Lung (tissue), 12 donors: Measurements from ENCODE around the gene OLIG3. TPM values are rescaled to one million over a fixed set of nuclear protein-coding genes. Genes with fewer than 3 reads are reported as not detected.

ENCODE experiments used
- ATAC-seq: fragments of 200-7000 bp; cut with Tn5 transposase; one replicate; pipeline ENCODE4 v1.9.1; 2020; ENCODE audit warnings: moderate number of reproducible peaks; ENCODE audit not compliant: insufficient read depth, low FRiP score
- DNase-seq, 3 donors: peaks; one replicate each; pipeline ENCODE4 v3.0.0-alpha.2; 2013 to 2017
- H3K27ac ChIP-seq, 2 donors: one replicate each; pipeline ENCODE4 v1.5.1; 2013; ENCODE audit warnings: mild to moderate bottlenecking in 2 of 2, moderate library complexity in 2 of 2, control low read depth in 1 of 2, inconsistent platforms in 1 of 2, low read depth in 1 of 2, low read length in 1 of 2
- H3K27me3 ChIP-seq, 3 donors: one replicate each; pipeline ENCODE4 v1.5.1; 2013; ENCODE audit warnings: low read length in 2 of 3; ENCODE audit not compliant: control insufficient read depth in 3 of 3, insufficient read depth in 3 of 3
- H3K36me3 ChIP-seq, 4 donors: one replicate each; pipeline ENCODE4 v1.5.1; 2013; ENCODE audit warnings: low read length in 4 of 4, mild to moderate bottlenecking in 1 of 4, moderate library complexity in 1 of 4; ENCODE audit not compliant: control insufficient read depth in 4 of 4, insufficient read depth in 4 of 4
- H3K4me1 ChIP-seq, 5 donors: one replicate each; pipeline ENCODE4 v1.5.1; 2013; ENCODE audit warnings: low read length in 5 of 5, mild to moderate bottlenecking in 2 of 5, moderate library complexity in 1 of 5; ENCODE audit not compliant: control insufficient read depth in 5 of 5, insufficient read depth in 5 of 5
- H3K4me3 ChIP-seq: one replicate; pipeline ENCODE4 v1.5.1; 2013; ENCODE audit warnings: mild to moderate bottlenecking, control low read depth, moderate library complexity
- H3K9ac ChIP-seq, 2 donors: one replicate each; pipeline ENCODE4 v1.5.1; 2013; ENCODE audit warnings: low read length in 2 of 2, control low read depth in 1 of 2; ENCODE audit not compliant: insufficient read depth in 1 of 2
- H3K9me3 ChIP-seq, 4 donors: one replicate each; pipeline ENCODE4 v1.5.1; 2013; ENCODE audit warnings: low read length in 3 of 4, mild to moderate bottlenecking in 1 of 4, moderate library complexity in 1 of 4; ENCODE audit not compliant: control insufficient read depth in 4 of 4, insufficient read depth in 3 of 4
- WGBS, 2 donors: extraction: QIAGEN DNeasy Blood & Tissue Kit; methylation state at CpG; one replicate each; pipeline ENCODE4 v1.1.7; 2013; 5-methylcytosine and 5-hydroxymethylcytosine counted together
- polyA plus RNA-seq, 2 donors: library from polyadenylated mRNA; stranded (reverse); fragments of 200-250 nt; gene quantifications; one replicate each; pipeline ENCODE4 v1.2.1, GENCODE V29; 2013
- total RNA-seq, 2 donors: library from RNA; depleted of rRNA in 1 of 2; stranded (reverse); fragments of >200 nt in 1 of 2; gene quantifications; one replicate each; pipeline ENCODE4 v1.2.1, GENCODE V29; 2014 to 2021
- TF ChIP-seq, protein P1 (sequence below): IDR thresholded peaks from 2 replicates; pipeline ENCODE4 v1.5.1; 2012; ENCODE audit warnings: mild to moderate bottlenecking; ENCODE audit errors: control extremely low read depth, extremely low read depth
- donor health status: control.
- donor health status: control.
- donor health status: Bipolar disorder and iron deficiency.
- donor health status: healthy.
- donor health status: DM: yes; HTN: yes; CAD: no.

The OLIG3 gene
- total and polyA plus RNA-seq, 4 donors, result not detected

DNA sequence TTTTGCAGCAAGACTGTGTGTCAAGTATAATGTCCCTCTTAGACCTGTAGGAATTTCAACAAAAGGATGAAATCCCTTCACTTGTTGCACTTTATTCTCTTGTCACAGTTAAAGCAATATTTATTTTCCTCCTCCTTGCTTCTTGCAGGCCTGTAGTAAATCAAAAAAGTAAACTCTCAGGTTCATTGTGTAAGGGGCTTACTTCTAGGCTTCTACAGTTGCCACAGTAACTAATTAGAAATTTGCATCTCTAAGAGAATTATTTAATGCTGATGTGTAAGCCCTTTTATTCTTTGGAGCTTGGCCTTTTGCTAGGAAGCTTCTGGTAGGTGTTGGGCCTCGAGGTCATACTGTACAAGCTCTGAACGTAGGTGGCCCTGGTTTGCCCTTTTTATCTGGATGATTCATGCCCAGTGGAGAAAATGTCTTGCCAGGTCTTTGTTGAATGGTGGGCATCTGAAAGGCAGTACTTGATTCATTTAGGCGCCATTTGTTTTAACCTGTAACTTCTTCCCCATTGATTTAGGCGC, 47.4 kb upstream of the OLIG3 start:
- Histone ChIP-seq H3K9me3 (no peaks in the 10 kb centered on the region), H3K27me3 (no peaks in the 10 kb centered on the region), H3K4me3 (no peak overlapping the region)

DNA sequence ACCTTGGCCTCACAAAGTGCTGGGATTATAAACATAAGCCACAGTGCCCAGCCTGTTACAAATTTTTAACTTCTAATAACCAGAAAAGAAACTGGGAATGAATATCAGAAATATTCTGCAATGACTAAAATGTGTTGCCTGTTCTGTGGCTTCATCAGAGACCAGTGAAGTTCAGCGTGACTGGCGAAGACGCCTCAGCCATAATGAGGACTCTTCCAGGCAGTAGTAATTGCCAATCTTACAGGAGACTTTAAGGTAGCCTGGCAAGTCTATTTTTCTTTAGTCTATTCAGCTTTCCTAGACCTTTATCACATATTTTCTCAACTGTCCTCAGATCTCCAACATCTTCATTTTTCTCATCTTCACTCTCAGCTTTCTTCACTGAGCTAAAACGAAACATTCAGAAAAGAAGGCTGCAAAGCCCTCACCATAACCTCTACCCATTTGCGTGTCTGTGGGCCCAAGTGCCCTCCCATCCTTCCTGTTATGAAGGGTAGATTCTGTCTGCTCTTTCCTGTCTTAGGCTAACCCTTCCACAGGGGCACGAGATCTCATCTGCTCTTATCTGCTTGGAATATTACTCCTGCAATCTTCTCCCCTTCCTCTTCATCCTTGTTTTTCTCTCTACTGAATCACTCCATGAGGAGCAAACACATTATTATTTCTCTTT, 42.0 kb upstream of the OLIG3 start:
- 73 to 77% methylated on average over 6 of the region's 6 CpGs for WGBS, 2 donors
- TF ChIP-seq, protein P1, sequence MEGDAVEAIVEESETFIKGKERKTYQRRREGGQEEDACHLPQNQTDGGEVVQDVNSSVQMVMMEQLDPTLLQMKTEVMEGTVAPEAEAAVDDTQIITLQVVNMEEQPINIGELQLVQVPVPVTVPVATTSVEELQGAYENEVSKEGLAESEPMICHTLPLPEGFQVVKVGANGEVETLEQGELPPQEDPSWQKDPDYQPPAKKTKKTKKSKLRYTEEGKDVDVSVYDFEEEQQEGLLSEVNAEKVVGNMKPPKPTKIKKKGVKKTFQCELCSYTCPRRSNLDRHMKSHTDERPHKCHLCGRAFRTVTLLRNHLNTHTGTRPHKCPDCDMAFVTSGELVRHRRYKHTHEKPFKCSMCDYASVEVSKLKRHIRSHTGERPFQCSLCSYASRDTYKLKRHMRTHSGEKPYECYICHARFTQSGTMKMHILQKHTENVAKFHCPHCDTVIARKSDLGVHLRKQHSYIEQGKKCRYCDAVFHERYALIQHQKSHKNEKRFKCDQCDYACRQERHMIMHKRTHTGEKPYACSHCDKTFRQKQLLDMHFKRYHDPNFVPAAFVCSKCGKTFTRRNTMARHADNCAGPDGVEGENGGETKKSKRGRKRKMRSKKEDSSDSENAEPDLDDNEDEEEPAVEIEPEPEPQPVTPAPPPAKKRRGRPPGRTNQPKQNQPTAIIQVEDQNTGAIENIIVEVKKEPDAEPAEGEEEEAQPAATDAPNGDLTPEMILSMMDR, result no peak
- H3K36me3 ChIP-seq, result no peaks in the 10 kb centered on the region
- no peak overlapping the region for H3K27ac ChIP-seq
- no peak overlapping the region for H3K4me3 ChIP-seq
- H3K4me1 ChIP-seq, result no peaks in the 10 kb centered on the region
- peaks cover 0 to 2% (median 0%) of the 10 kb centered on the region in 3 donors for H3K27me3 ChIP-seq
- H3K9ac ChIP-seq, result no peak overlapping the region
- ATAC-seq, result no peak
- no peak for DNase-seq
- H3K9me3 ChIP-seq, result no peaks in the 10 kb centered on the region

More for the DNA sequence above, 47.4 kb upstream of the OLIG3 start:
- H3K36me3 ChIP-seq, result no peaks in the 10 kb centered on the region
- no peak for DNase-seq
- H3K4me1 ChIP-seq, result no peaks in the 10 kb centered on the region
- 86 to 93% methylated on average over 4 of the region's 4 CpGs for WGBS, 2 donors
- TF ChIP-seq, protein P1, result no peak
- no peak overlapping the region for H3K9ac ChIP-seq
- H3K27ac ChIP-seq, result no peak overlapping the region
- no peak for ATAC-seq

DNA sequence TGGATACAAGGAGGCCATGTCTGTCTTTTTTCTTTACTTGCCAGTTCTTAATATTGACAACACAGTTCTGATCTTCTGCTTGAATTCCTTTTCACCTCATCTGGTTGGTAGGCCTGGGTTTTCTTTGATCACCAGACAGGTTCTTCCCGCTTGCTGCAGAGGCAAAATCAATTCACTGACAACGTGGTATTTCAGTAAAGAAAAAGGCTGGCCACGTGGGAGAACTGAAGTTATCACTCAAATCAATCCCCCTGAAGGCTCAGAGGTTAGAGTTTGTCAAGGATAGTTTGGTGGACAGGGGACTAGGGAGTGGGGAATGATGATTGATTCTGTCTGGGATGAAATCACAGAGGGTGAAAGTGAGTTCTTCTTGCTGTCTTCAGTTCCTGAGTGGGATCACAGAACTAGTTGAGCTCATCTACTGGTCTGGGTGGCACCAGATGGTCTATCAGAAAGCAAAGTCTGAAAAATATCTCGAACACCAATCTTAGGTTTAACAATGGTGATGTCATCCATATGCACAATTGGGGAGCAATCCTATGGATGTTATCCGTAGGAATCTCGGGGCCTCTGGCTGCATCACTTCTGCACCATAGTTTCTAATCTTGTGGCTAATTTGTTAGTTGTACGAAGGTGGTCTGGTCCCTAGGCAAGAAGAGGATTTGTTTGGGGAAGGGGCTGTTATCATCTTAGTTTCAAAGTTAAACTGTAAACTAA, 37.3 kb upstream of the OLIG3 start:
- H3K9me3 ChIP-seq, result no peaks in the 10 kb centered on the region
- TF ChIP-seq, protein P1, result no peak
- H3K27ac ChIP-seq, result no peak overlapping the region
- no peak overlapping the region for H3K9ac ChIP-seq
- no peak overlapping the region for H3K4me3 ChIP-seq
- WGBS, 2 donors, result 85 to 90% methylated on average over 7 of the region's 7 CpGs
- H3K27me3 ChIP-seq, result peaks cover 0 to 2% (median 0%) of the 10 kb centered on the region in 3 donors
- H3K4me1 ChIP-seq, result no peaks in the 10 kb centered on the region
- H3K36me3 ChIP-seq, result no peaks in the 10 kb centered on the region
- ATAC-seq (no peak), DNase-seq (no peak)
